Ishikawa (cell line): Measurements from ENCODE around the gene BMPR1B.

Source experiments
- CEBPB ChIP-seq: IDR thresholded peaks from 2 replicates; pipeline ENCODE4 v1.6.1; 2012
- FOXM1 ChIP-seq: IDR thresholded peaks from 2 replicates; pipeline ENCODE4 v1.6.1; 2012; ENCODE audit warnings: low read depth, borderline replicate concordance
- MAX ChIP-seq: IDR thresholded peaks from 2 replicates; pipeline ENCODE4 v1.6.1; 2012
- NFIC ChIP-seq: IDR thresholded peaks from 2 replicates; pipeline ENCODE4 v1.6.1; 2012
- RAD21 ChIP-seq: IDR thresholded peaks from 2 replicates; pipeline ENCODE4 v1.6.1; 2012; ENCODE audit warnings: low read depth
- REST ChIP-seq: IDR thresholded peaks from 2 replicates; pipeline ENCODE4 v1.6.1; 2012; ENCODE audit warnings: low read depth, mild to moderate bottlenecking
- USF1 ChIP-seq: IDR thresholded peaks from 2 replicates; pipeline ENCODE4 v1.6.1; 2012
- YY1 ChIP-seq: IDR thresholded peaks from 2 replicates; pipeline ENCODE4 v1.6.1; 2012; ENCODE audit warnings: low read depth

GRCh38 chr4:94714365-94715160 is 43.2 kb upstream of the BMPR1B start:
- TF ChIP-seq REST (no peak), USF1 (no peak), RAD21 (no peak), NFIC (no peak), CEBPB (no peak), FOXM1 (no peak), MAX (no peak), YY1 (no peak)
